ENCODE data around the gene RNF26.

GRCh38 chr11:119310682-119311052, 23.7 kb upstream of the RNF26 start:
- TF ChIP-seq CTCF (IDR thresholded peaks at IDR 0.05) (no peak), ZFX (IDR thresholded peaks at IDR 0.05; ENCODE audit: borderline replicate concordance) (no peak)
